ENCODE data around the gene MLX. TPM values are rescaled to one million over a fixed set of nuclear protein-coding genes. Genes with fewer than 3 reads are reported as not detected.
"Not testable (repeated sequence)": the region's sequence is repeated elsewhere in the genome, so short reads cannot be mapped to it uniquely, and the experiment has no call there.

The MLX gene
- total and polyA plus RNA-seq, 8 donors, result 39.1 to 101 (median 59.5) TPM

DNA sequence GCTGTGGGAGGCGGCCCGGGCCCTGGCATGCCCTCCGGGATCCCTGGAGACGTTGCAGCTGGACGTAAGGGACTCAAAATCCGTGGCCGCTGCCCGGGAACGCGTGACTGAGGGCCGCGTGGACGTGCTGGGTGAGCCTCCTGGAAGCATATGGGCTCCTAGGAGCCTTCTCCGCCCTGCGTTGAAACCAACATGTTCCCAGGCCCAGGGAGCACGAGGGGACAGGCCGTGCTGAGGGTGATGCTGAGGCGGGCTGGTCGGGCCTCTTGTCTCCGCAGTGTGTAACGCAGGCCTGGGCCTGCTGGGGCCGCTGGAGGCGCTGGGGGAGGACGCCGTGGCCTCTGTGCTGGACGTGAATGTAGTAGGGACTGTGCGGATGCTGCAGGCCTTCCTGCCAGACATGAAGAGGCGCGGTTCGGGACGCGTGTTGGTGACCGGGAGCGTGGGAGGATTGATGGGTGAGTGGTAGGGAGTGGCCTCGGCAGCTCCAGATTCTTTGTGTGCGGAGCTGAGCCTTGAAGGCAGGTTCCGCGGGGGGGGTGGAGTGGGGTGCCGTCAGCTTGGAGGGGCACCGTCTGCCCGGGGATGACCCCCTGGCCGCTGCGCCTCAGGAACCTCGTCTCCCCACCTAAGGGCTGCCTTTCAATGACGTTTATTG, 13.6 kb upstream of the MLX start:
- H3K36me3 ChIP-seq, result peaks cover 0 to 14% (median 6%) of the 10 kb centered on the region in 4 donors
- no peak for TF ChIP-seq POLR2A (IDR thresholded peaks at IDR 0.05)
- TF ChIP-seq, protein P1, sequence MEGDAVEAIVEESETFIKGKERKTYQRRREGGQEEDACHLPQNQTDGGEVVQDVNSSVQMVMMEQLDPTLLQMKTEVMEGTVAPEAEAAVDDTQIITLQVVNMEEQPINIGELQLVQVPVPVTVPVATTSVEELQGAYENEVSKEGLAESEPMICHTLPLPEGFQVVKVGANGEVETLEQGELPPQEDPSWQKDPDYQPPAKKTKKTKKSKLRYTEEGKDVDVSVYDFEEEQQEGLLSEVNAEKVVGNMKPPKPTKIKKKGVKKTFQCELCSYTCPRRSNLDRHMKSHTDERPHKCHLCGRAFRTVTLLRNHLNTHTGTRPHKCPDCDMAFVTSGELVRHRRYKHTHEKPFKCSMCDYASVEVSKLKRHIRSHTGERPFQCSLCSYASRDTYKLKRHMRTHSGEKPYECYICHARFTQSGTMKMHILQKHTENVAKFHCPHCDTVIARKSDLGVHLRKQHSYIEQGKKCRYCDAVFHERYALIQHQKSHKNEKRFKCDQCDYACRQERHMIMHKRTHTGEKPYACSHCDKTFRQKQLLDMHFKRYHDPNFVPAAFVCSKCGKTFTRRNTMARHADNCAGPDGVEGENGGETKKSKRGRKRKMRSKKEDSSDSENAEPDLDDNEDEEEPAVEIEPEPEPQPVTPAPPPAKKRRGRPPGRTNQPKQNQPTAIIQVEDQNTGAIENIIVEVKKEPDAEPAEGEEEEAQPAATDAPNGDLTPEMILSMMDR (IDR thresholded peaks at IDR 0.05), result no peak
- no peak for TF ChIP-seq POLR2AphosphoS5 (IDR thresholded peaks at IDR 0.05)
- no peak for TF ChIP-seq EP300 (IDR thresholded peaks at IDR 0.05)
- peak overlapping the region; percentile 66 to 86 (median 76) for H3K4me3 ChIP-seq
- DNase-seq, result peak in 1 of 2 donors; percentile 53
- peaks cover 19 to 50% (median 40%) of the 10 kb centered on the region in 4 donors for H3K4me1 ChIP-seq
- peak overlapping the region in 4 of 5 donors; percentile 88 to 93 (median 92) for H3K27ac ChIP-seq
- no peaks in the 10 kb centered on the region for H3K9me3 ChIP-seq
- WGBS, 5 donors, result 73 to 76% (median 75%) methylated on average over 23 to 45 of the region's 45 CpGs
- intact Hi-C loops (cut with DNase I; ENCODE audit: low total_unique reads), result no loop called here
- H3K27me3 ChIP-seq, result no peaks in the 10 kb centered on the region

GRCh38 chr17:42553866-42554249, 13.0 kb upstream of the MLX start:
- peak in 1 of 2 donors; percentile 48 for DNase-seq
- intact Hi-C loops (cut with DNase I; ENCODE audit: low total_unique reads), result no loop called here

GRCh38 chr17:42554250-42555121, 12.4 kb upstream of the MLX start:
- peak overlapping the region; percentile 88 to 93 (median 91) for H3K27ac ChIP-seq
- 0 to 1% (median 0%) methylated on average over 30 to 82 of the region's 82 CpGs for WGBS, 5 donors
- H3K4me3 ChIP-seq, result peak overlapping the region; percentile 66 to 86 (median 76)
- TF ChIP-seq, protein P1 (IDR thresholded peaks at IDR 0.05), result no peak
- peak; percentile 69 to 97 (median 94) for TF ChIP-seq POLR2AphosphoS5 (IDR thresholded peaks at IDR 0.05)
- TF ChIP-seq POLR2A (IDR thresholded peaks at IDR 0.05), result peak in 2 of 4 donors; percentile 65 to 68
- TF ChIP-seq EP300 (IDR thresholded peaks at IDR 0.05), result no peak
- peaks cover 0 to 14% (median 6%) of the 10 kb centered on the region in 4 donors for H3K36me3 ChIP-seq
- DNase-seq, result peak; percentile 88 to 97
- peaks cover 19 to 40% (median 34%) of the 10 kb centered on the region in 4 donors for H3K4me1 ChIP-seq
- intact Hi-C loops (cut with DNase I; ENCODE audit: low total_unique reads), result no loop called here
- H3K27me3 ChIP-seq, result no peaks in the 10 kb centered on the region
- H3K9me3 ChIP-seq, result no peaks in the 10 kb centered on the region

More at GRCh38 chr17:42553866-42554249, 13.0 kb upstream of the MLX start:
- TF ChIP-seq POLR2A (IDR thresholded peaks at IDR 0.05), result no peak
- TF ChIP-seq, protein P1 (IDR thresholded peaks at IDR 0.05), result no peak
- Histone ChIP-seq H3K4me3 (peak overlapping the region; percentile 66 to 86 (median 76)), H3K4me1 (peaks cover 19 to 44% (median 34%) of the 10 kb centered on the region in 4 donors), H3K9me3 (no peaks in the 10 kb centered on the region), H3K36me3 (peaks cover 0 to 14% (median 6%) of the 10 kb centered on the region in 4 donors), H3K27ac (peak overlapping the region; percentile 88 to 93 (median 91)), H3K27me3 (no peaks in the 10 kb centered on the region)
- 24 to 48% (median 38%) methylated on average over 10 to 16 of the region's 16 CpGs for WGBS, 5 donors

GRCh38 chr17:42555122-42555622, 11.7 kb upstream of the MLX start:
- H3K27ac ChIP-seq, result peak overlapping the region; percentile 88 to 93 (median 91)
- peaks cover 19 to 41% (median 34%) of the 10 kb centered on the region in 4 donors for H3K4me1 ChIP-seq
- 25 to 32% (median 27%) methylated on average over 3 to 4 of the region's 4 CpGs for WGBS, 5 donors
- intact Hi-C loops (cut with DNase I; ENCODE audit: low total_unique reads), result no loop called here
- peak overlapping the region; percentile 66 to 86 (median 76) for H3K4me3 ChIP-seq
- H3K36me3 ChIP-seq, result peaks cover 0 to 14% (median 6%) of the 10 kb centered on the region in 4 donors
- H3K27me3 ChIP-seq, result no peaks in the 10 kb centered on the region
- no peaks in the 10 kb centered on the region for H3K9me3 ChIP-seq
- no peak for DNase-seq
- TF ChIP-seq, protein P1 (IDR thresholded peaks at IDR 0.05), result no peak
- TF ChIP-seq POLR2AphosphoS5 (IDR thresholded peaks at IDR 0.05) (no peak), EP300 (IDR thresholded peaks at IDR 0.05) (no peak), POLR2A (IDR thresholded peaks at IDR 0.05) (no peak)

DNA sequence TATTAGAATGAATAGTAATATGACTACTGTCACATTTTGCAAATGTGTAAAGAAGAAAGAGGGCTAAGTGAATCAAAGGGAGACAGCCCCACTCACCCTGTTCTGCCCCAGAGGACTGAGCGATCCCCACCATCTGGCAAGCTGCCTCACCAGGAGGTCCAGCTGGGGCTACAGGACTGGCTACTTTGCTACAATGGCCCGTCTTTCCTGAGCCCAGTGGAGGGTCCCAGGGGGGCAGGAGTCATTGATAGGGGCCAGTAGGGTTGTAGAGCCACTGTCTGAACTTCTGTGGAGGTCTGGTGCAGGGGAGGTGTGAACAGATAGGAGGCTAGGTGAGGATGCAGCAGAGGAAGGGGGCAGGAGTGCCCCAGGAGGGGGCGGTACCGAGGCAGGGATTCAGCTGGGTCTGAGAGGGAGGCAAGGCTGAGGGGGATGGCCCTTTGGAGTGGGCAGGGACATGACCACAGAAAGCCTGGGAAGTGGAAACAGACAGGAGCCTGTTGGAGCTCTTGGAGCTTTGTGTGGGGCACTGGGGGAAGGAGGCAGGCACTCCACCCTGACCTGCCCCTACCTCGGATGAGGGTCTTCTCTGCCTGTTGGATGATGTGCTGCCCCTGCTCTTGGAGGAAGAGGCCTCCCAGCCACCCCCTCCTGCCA, 10.8 kb upstream of the MLX start:
- WGBS, 5 donors, result 48 to 68% (median 66%) methylated on average over 5 of the region's 5 CpGs
- DNase-seq; H3K9me3 ChIP-seq; H3K27me3 ChIP-seq; intact Hi-C loops (cut with DNase I; ENCODE audit: low total_unique reads): not testable (repeated sequence)
- H3K4me3 ChIP-seq, result peak overlapping the region in 1 of 4 donors; percentile 81
- peaks cover 0 to 14% (median 6%) of the 10 kb centered on the region in 4 donors for H3K36me3 ChIP-seq
- H3K27ac ChIP-seq, result peak overlapping the region in 1 of 5 donors; percentile 92
- peaks cover 19 to 48% (median 35%) of the 10 kb centered on the region in 4 donors for H3K4me1 ChIP-seq
